ENCODE results near the gene DCTPP1. TPM values are rescaled to one million over a fixed set of nuclear protein-coding genes. Genes with fewer than 3 reads are reported as not detected.

Gene DCTPP1
- polyA plus RNA-seq, 1 of the 3 experiments (the other 2 are of a cell fraction): 79.2 TPM

DNA sequence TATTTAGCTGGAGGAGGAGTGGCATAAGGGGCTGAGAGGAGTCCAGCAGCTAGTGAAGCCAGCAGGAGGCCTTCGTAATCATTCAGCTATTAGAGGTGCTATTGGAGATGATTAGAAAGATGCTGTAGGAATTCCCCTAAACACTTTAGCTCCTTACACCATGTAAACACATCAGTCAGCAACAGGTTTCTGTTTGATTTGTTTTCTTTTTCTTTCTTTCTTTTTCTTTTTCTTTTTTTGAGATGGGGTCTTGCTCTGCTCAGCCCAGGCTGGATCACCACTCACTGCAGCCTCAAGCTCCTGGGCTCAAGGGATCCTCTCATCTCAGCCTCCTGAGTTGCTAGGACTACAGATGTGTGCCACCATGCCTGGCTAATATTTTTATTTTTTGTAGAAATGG, 26.5 kb upstream of the DCTPP1 start:
- CTCF ChIA-PET: no interaction called here
- 70% methylated on average over 1 of the region's 1 CpG for WGBS (ENCODE audit: low lambda C conversion rate)
- POLR2A ChIA-PET: interaction anchor here (1.7 kb wide), 1 partner anchor 69 kb away, joined by 5 read pairs; no protein-coding TSS in a partner anchor

More for the DNA sequence above, 26.5 kb upstream of the DCTPP1 start:
- no peak for DNase-seq
- Histone ChIP-seq H3K27ac (ENCODE audit: low read depth in 2 of 2, low read length in 1 of 2) (no peak overlapping the region), H3K36me3 (replicated peaks in 1 of 2; ENCODE audit: control insufficient read depth in 1 of 2, insufficient read depth in 2 of 2, low read length in 1 of 2) (no peaks in the 10 kb centered on the region), H3K4me3 (ENCODE audit: low read depth in 2 of 2, low read length in 1 of 2) (no peak overlapping the region), H4K20me1 (ENCODE audit: insufficient read depth) (no peaks in the 10 kb centered on the region), H3K9me2 (no peaks in the 10 kb centered on the region), H3K4me2 (no peak overlapping the region), H3K9ac (no peak overlapping the region), H3F3A (replicated peaks; ENCODE audit: insufficient read depth) (no peaks in the 10 kb centered on the region), H3K27me3 (ENCODE audit: insufficient read depth) (no peaks in the 10 kb centered on the region), H2AFZ (ENCODE audit: low read depth) (no peak overlapping the region), H3K9me3 (no peaks in the 10 kb centered on the region), H3K79me2 (ENCODE audit: insufficient read depth) (no peaks in the 10 kb centered on the region), H3K4me1 (ENCODE audit: control insufficient read depth in 1 of 2, insufficient read depth in 2 of 2, low read depth in 1 of 2, low read length in 1 of 2) (peaks cover 0 to 4% of the 10 kb centered on the region in 2 experiments; a peak in 2 of 4 replicates)
- TF ChIP-seq FOSL2 (IDR thresholded peaks at IDR 0.05; ENCODE audit: borderline replicate concordance, low read depth): no peak
- TF ChIP-seq, protein P1, sequence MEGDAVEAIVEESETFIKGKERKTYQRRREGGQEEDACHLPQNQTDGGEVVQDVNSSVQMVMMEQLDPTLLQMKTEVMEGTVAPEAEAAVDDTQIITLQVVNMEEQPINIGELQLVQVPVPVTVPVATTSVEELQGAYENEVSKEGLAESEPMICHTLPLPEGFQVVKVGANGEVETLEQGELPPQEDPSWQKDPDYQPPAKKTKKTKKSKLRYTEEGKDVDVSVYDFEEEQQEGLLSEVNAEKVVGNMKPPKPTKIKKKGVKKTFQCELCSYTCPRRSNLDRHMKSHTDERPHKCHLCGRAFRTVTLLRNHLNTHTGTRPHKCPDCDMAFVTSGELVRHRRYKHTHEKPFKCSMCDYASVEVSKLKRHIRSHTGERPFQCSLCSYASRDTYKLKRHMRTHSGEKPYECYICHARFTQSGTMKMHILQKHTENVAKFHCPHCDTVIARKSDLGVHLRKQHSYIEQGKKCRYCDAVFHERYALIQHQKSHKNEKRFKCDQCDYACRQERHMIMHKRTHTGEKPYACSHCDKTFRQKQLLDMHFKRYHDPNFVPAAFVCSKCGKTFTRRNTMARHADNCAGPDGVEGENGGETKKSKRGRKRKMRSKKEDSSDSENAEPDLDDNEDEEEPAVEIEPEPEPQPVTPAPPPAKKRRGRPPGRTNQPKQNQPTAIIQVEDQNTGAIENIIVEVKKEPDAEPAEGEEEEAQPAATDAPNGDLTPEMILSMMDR (IDR thresholded peaks at IDR 0.05): no peak
- no peak for TF ChIP-seq EP300 (IDR thresholded peaks at IDR 0.05; ENCODE audit: borderline replicate concordance in 1 of 2, low read depth in 1 of 2, low read length in 1 of 2)
- no peak for TF ChIP-seq SIN3A (IDR thresholded peaks at IDR 0.05; ENCODE audit: borderline replicate concordance, low read depth, low read length)
- no peak for TF ChIP-seq GABPA (IDR thresholded peaks at IDR 0.05; ENCODE audit: low read depth)
- no peak for TF ChIP-seq RAD21 (IDR thresholded peaks at IDR 0.05; ENCODE audit: low read length)
- TF ChIP-seq TCF12 (IDR thresholded peaks at IDR 0.05): no peak
- TF ChIP-seq TEAD4 (IDR thresholded peaks at IDR 0.05; ENCODE audit: borderline replicate concordance, insufficient read depth): no peak
- TF ChIP-seq, protein P2, sequence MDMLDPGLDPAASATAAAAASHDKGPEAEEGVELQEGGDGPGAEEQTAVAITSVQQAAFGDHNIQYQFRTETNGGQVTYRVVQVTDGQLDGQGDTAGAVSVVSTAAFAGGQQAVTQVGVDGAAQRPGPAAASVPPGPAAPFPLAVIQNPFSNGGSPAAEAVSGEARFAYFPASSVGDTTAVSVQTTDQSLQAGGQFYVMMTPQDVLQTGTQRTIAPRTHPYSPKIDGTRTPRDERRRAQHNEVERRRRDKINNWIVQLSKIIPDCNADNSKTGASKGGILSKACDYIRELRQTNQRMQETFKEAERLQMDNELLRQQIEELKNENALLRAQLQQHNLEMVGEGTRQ (IDR thresholded peaks at IDR 0.05; ENCODE audit: borderline replicate concordance, low read depth, low read length): no peak
- no peak for TF ChIP-seq SMC3 (IDR thresholded peaks at IDR 0.05; ENCODE audit: low read depth, low read length)
- TF ChIP-seq MXI1 (IDR thresholded peaks at IDR 0.05; ENCODE audit: low read depth, low read length): no peak
- TF ChIP-seq, protein P3, sequence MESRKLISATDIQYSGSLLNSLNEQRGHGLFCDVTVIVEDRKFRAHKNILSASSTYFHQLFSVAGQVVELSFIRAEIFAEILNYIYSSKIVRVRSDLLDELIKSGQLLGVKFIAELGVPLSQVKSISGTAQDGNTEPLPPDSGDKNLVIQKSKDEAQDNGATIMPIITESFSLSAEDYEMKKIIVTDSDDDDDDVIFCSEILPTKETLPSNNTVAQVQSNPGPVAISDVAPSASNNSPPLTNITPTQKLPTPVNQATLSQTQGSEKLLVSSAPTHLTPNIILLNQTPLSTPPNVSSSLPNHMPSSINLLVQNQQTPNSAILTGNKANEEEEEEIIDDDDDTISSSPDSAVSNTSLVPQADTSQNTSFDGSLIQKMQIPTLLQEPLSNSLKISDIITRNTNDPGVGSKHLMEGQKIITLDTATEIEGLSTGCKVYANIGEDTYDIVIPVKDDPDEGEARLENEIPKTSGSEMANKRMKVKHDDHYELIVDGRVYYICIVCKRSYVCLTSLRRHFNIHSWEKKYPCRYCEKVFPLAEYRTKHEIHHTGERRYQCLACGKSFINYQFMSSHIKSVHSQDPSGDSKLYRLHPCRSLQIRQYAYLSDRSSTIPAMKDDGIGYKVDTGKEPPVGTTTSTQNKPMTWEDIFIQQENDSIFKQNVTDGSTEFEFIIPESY (IDR thresholded peaks at IDR 0.05; ENCODE audit: borderline replicate concordance, low read depth): no peak
- no peak for TF ChIP-seq GATA2 (CRISPR knock-in tag; IDR thresholded peaks at IDR 0.05)
- no peak for TF ChIP-seq RFX5 (IDR thresholded peaks at IDR 0.05; ENCODE audit: low read length)
- TF ChIP-seq, protein P4, sequence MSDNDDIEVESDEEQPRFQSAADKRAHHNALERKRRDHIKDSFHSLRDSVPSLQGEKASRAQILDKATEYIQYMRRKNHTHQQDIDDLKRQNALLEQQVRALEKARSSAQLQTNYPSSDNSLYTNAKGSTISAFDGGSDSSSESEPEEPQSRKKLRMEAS (IDR thresholded peaks at IDR 0.05; ENCODE audit: low read depth): no peak
- TF ChIP-seq FOXM1 (IDR thresholded peaks at IDR 0.05; ENCODE audit: low read depth): no peak
